SK-N-SH (cell line): ENCODE data around the gene TDRD1. TPM values are rescaled to one million over a fixed set of nuclear protein-coding genes. Genes with fewer than 3 reads are reported as not detected.

Source experiments
- CTCF ChIA-PET: fragments of 300-600, 350-600 bp; formaldehyde crosslinking; extraction: SDS; loops from one replicate; lab custom pipeline; 2021; lab: Yijun Ruan, JAX
- POLR2A ChIA-PET: fragments of 350-600 bp; sonication (Branson Sonifier 250); formaldehyde crosslinking; extraction: SDS; loops from one replicate; lab custom pipeline; 2020; ENCODE audit warnings: antibody characterized with exemption, inconsistent platforms; lab: Yijun Ruan, JAX
- DNase-seq: peaks from one replicate; pipeline ENCODE4 v3.0.0; 2012
- H2AFZ ChIP-seq: fragments of 200-600 bp; sonication (generic); 2 replicates; pipeline ENCODE4 v1.8.1; 2016; ENCODE audit warnings: antibody characterized with exemption, mild to moderate bottlenecking, low read depth
- H3F3A ChIP-seq: fragments of 200-600 bp; sonication (generic); replicated peaks from 2 replicates; pipeline ENCODE3; 2016; ENCODE audit warnings: antibody characterized with exemption, mild to moderate bottlenecking; ENCODE audit not compliant: insufficient read depth
- H3K27ac ChIP-seq, 2 experiments: fragments of 200-500 bp in 1 of 2; fragments of 200-600 bp in 1 of 2; sonication (Bioruptor generic) in 1 of 2; sonication (generic), shearing (Covaris generic) in 1 of 2; 2 replicates each; pipeline versions ENCODE4 v1.5.1 to v1.6.1; 2014 to 2016; ENCODE audit warnings: low read depth in 2 of 2, inconsistent platforms in 1 of 2, low read length in 1 of 2, mild to moderate bottlenecking in 1 of 2, mixed read lengths in 1 of 2
- H3K27me3 ChIP-seq: fragments of 200-600 bp; sonication (generic), shearing (Covaris generic); 2 replicates; pipeline ENCODE4 v1.6.1; 2016; ENCODE audit warnings: mixed run types; ENCODE audit not compliant: insufficient read depth
- H3K36me3 ChIP-seq, 2 experiments: fragments of 200-500 bp in 1 of 2; fragments of 200-600 bp in 1 of 2; sonication (Bioruptor generic) in 1 of 2; sonication (generic) in 1 of 2; replicated peaks in 1 of 2; 2 replicates each; pipeline versions ENCODE3 to v1.5.1; 2014 to 2016; ENCODE audit warnings: low read length in 1 of 2, mild to moderate bottlenecking in 1 of 2; ENCODE audit not compliant: insufficient read depth in 2 of 2, control insufficient read depth in 1 of 2
- H3K4me1 ChIP-seq, 2 experiments: fragments of 200-500 bp in 1 of 2; fragments of 200-600 bp in 1 of 2; sonication (Bioruptor generic) in 1 of 2; sonication (generic), shearing (Covaris generic) in 1 of 2; 2 replicates each; pipeline versions ENCODE4 v1.5.1 to v1.6.1; 2014 to 2016; ENCODE audit warnings: low read depth in 1 of 2, low read length in 1 of 2, mixed run types in 1 of 2; ENCODE audit not compliant: insufficient read depth in 2 of 2, control insufficient read depth in 1 of 2
- H3K4me2 ChIP-seq: fragments of 200-600 bp; sonication (generic), shearing (Covaris generic); 2 replicates; pipeline ENCODE4 v1.6.1; 2017; ENCODE audit warnings: mixed run types
- H3K4me3 ChIP-seq, 2 experiments: fragments of 200-500 bp in 1 of 2; fragments of 200-600 bp in 1 of 2; sonication (Bioruptor generic) in 1 of 2; sonication (generic), shearing (Covaris generic) in 1 of 2; 2 replicates each; pipeline versions ENCODE4 v1.5.1 to v1.8.1; 2014 to 2016; ENCODE audit warnings: low read depth in 2 of 2, inconsistent platforms in 1 of 2, low read length in 1 of 2, mild to moderate bottlenecking in 1 of 2, mixed read lengths in 1 of 2, moderate library complexity in 1 of 2
- H3K79me2 ChIP-seq: fragments of 200-600 bp; sonication (generic); 2 replicates; pipeline ENCODE4 v1.8.1; 2017; ENCODE audit warnings: mild to moderate bottlenecking; ENCODE audit not compliant: insufficient read depth
- H3K9ac ChIP-seq: fragments of 200-600 bp; sonication (generic); 2 replicates; pipeline ENCODE4 v1.6.1; 2017; ENCODE audit warnings: mixed run types
- H3K9me2 ChIP-seq: fragments of 200-600 bp; sonication (generic); 2 replicates; pipeline ENCODE4 v1.6.1; 2017; ENCODE audit warnings: mixed run types
- H3K9me3 ChIP-seq: fragments of 200-600 bp; sonication (generic); 2 replicates; pipeline ENCODE4 v1.6.1; 2017; ENCODE audit warnings: mixed run types, mild to moderate bottlenecking, moderate library complexity
- H4K20me1 ChIP-seq: fragments of 200-600 bp; sonication (generic); 2 replicates; pipeline ENCODE4 v1.6.1; 2017; ENCODE audit warnings: mild to moderate bottlenecking, mixed run types; ENCODE audit not compliant: insufficient read depth
- FOSL2 ChIP-seq: IDR thresholded peaks from 2 replicates; pipeline ENCODE4 v1.4.0; 2012; ENCODE audit warnings: low read depth, mild to moderate bottlenecking, moderate library complexity, borderline replicate concordance
- MEF2A ChIP-seq: IDR thresholded peaks from 2 replicates; pipeline ENCODE4 v1.4.0; 2012; ENCODE audit warnings: low read depth, borderline replicate concordance
- NRF1 ChIP-seq: IDR thresholded peaks from 2 replicates; pipeline ENCODE4 v1.6.1; 2012; ENCODE audit warnings: low read depth, mild to moderate bottlenecking, low read length
- PBX3 ChIP-seq: IDR thresholded peaks from 2 replicates; pipeline ENCODE4; 2012
- TCF12 ChIP-seq: IDR thresholded peaks from 2 replicates; pipeline ENCODE4 v1.4.0; 2012
- ZBTB33 ChIP-seq: IDR thresholded peaks from 2 replicates; pipeline ENCODE4 v1.4.0; 2012; ENCODE audit warnings: low read depth, borderline replicate concordance
- WGBS: methylation state at CpG from one replicate; pipeline ENCODE4 v1.1.6; 2017; ENCODE audit warnings: low lambda C conversion rate; 5-methylcytosine and 5-hydroxymethylcytosine counted together
- polyA plus RNA-seq, 3 experiments: library from polyadenylated mRNA; depleted of rRNA; stranded (reverse); fragments of >200 nt; gene quantifications; 2 replicates each; pipeline ENCODE4 v1.2.3, GENCODE V29; 2012
- small RNA-seq, 7 experiments: library from RNA; depleted of rRNA; stranded (forward); fragments of <200 nt; gene quantifications; one replicate each; pipeline ENCODE3, GENCODE V24; 2012

Gene TDRD1
- polyA plus RNA-seq, 1 of the 3 experiments (the other 2 are of a cell fraction): not detected

GRCh38 chr10:114281461-114281860 is 102.3 kb downstream of the TDRD1 start:
- no peaks in the 10 kb centered on the region for H3K9me2 ChIP-seq
- no peaks in the 10 kb centered on the region; the same call in 1 of the 2 replicates for H3K27me3 ChIP-seq
- no peak overlapping the region for H2AFZ ChIP-seq
- H3K9ac ChIP-seq: no peak overlapping the region
- H3K4me1 ChIP-seq: peaks cover 0 to 7% of the 10 kb centered on the region in 2 experiments; a peak in 1 of 4 replicates
- no peak overlapping the region for H3K27ac ChIP-seq
- WGBS: 60% methylated on average over 5 of the region's 5 CpGs
- DNase-seq: no peak
- H3K4me3 ChIP-seq: no peak overlapping the region
- no peaks in the 10 kb centered on the region for H4K20me1 ChIP-seq
- no peaks in the 10 kb centered on the region for H3F3A ChIP-seq
- no peaks in the 10 kb centered on the region for H3K79me2 ChIP-seq
- CTCF ChIA-PET: interaction anchor here (1.0 to 4.8 kb wide), 2 partner anchors 23 to 502 kb away, joined by 3 to 23 read pairs; no protein-coding TSS in a partner anchor
- H3K9me3 ChIP-seq: no peaks in the 10 kb centered on the region
- TF ChIP-seq MEF2A (no peak), ZBTB33 (no peak), NRF1 (no peak), TCF12 (no peak), PBX3 (no peak), FOSL2 (no peak)
- H3K36me3 ChIP-seq: no peaks in the 10 kb centered on the region
- POLR2A ChIA-PET: no interaction called here
- H3K4me2 ChIP-seq: no peak overlapping the region

Small RNA genes lying within 50 kb of the gene (small RNA-seq; reads per million reads assigned to genes)
- 0 reads per million in 7 experiments for gene RF02277

Other genes starting within 250 kb of the TDRD1 start
- not detected in 2 replicates for gene ADRB1, start 135.5 kb upstream of the TDRD1 start, polyA plus RNA-seq (2012; rRNA removed)
- 1.3 and 1.6 TPM in 2 replicates for gene CCDC186, start 5.2 kb upstream of the TDRD1 start, polyA plus RNA-seq (2012; rRNA removed)
- gene VWA2, start 59.9 kb downstream of the TDRD1 start, polyA plus RNA-seq (2012; rRNA removed): not detected in 2 replicates
- 0.54 and 0.70 TPM in 2 replicates for gene AFAP1L2, start 225.1 kb downstream of the TDRD1 start, polyA plus RNA-seq (2012; rRNA removed)